GM12875 (cell line): ENCODE results near the gene KRT86.
"Not testable (repeated sequence)": the region's sequence is repeated elsewhere in the genome, so short reads cannot be mapped to it uniquely, and the experiment has no call there.

ENCODE experiments used
- H3K4me3 ChIP-seq: one replicate; pipeline ENCODE4 v1.5.1; 2011; ENCODE audit warnings: low read depth, low read length, control low read depth
- CTCF ChIP-seq: IDR thresholded peaks from 2 replicates; pipeline ENCODE4 v1.5.1; 2011; ENCODE audit warnings: low read depth, mild to moderate bottlenecking, control low read depth, inconsistent platforms, low read length, moderate library complexity, borderline replicate concordance; ENCODE audit not compliant: insufficient read depth

Gene KRT86

GRCh38 chr12:52239767-52240166 lies 34.7 kb upstream of the KRT86 start:
- no peak overlapping the region for H3K4me3 ChIP-seq
- TF ChIP-seq CTCF = no peak

DNA sequence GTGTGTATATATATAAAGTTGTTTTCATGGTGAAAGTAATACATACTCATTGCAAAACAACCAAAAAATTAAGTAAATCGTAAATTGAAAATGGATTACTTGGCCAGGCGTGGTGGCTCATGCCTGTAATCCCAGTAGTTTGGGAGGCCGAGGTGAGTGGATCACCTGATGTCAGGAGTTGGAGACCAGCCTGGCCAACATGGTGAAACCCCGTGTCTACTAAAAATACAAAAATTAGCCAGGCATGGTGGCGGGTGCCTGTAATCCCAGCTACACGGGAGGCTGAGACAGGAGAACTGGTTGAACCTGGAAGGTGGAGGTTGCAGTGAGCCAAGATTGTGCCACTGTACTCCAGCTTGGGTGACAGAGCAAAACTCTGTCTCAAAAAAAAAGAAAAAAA lies 34.2 kb upstream of the KRT86 start:
- not testable (repeated sequence) for H3K4me3 ChIP-seq

DNA sequence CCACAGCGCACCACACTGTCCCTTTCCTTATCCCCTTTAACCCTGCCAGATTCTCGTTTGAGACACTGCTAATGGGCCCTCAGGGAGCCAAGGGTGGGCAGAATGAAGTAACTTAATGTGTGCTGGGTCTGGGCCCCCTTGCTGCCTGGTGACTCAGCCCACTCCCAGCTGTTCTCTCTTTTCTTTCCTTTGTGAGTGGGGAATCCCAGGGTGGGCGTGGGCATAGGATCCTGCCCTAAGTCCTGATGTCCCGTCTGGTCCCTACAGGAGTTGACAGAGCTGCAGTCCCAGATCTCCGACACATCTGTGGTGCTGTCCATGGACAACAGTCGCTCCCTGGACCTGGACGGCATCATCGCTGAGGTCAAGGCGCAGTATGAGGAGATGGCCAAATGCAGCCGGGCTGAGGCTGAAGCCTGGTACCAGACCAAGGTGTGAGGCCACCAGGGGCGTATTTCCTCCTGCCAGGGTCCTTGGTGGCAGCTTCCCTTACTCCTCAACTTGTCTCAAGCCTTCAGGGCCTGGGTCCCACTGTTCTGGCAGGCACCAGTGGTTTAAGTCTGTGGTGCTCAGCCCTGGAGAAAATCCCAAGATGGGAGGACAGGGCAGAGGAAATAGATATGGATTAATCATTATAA lies 33.1 kb upstream of the KRT86 start:
- no peak overlapping the region for H3K4me3 ChIP-seq
- TF ChIP-seq CTCF = 0 out of 2 replicates have a peak, but pooled peaks have one; percentile 16

DNA sequence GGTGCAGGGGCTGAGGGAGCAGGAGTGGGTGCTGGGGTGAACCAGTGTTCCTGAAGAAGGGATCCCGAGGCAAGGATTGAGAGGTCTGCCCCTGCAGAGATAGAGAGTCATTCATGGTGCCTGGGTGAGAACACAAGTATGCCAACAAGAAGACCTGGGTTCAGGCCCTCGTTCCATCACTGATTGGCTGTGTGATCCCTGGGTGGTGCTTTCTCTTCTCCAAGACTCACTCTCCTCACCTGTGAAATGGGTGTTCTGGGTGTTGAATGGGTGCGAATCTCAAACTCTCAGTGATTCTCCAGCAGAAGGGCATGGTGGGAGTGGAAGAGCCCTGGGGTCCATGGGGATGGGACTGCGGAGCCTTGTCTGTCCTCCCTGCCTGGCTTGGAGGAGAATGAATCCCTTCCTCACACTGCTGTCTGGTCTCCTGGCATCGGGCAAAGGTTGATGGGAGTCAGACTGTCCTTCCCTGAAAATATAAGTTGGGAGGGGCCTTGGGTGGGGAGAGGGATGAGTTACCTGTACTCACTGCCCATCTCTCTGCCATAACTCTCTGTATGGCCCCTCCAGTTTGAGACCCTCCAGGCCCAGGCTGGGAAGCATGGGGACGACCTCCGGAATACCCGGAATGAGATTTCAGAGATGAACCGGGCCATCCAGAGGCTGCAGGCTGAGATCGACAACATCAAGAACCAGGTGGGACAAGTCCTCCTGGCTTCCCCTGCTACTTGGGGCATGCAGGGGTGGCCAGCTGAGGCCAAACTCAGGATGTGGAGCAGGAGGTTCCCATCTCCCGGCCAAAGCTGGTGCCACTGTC lies 31.8 kb upstream of the KRT86 start:
- no peak overlapping the region for H3K4me3 ChIP-seq
- no peak for TF ChIP-seq CTCF

- no peak for TF ChIP-seq CTCF
- H3K4me3 ChIP-seq = no peak overlapping the region
These were observed 31.1 kb upstream of the KRT86 start for GRCh38 chr12:52243259-52243855.

GRCh38 chr12:52243856-52244614 lies 30.4 kb upstream of the KRT86 start:
- peak overlapping the region; percentile 63 for H3K4me3 ChIP-seq

More at GRCh38 chr12:52243856-52244614, 30.4 kb upstream of the KRT86 start:
- TF ChIP-seq CTCF = no peak
